HG03521 (cell line): ENCODE data around the gene CXXC1.
"Not testable (repeated sequence)": the region's sequence is repeated elsewhere in the genome, so short reads cannot be mapped to it uniquely, and the experiment has no call there.

Experiments used
- ATAC-seq: cut with Tn5 transposase; IDR thresholded peaks from one replicate; pipeline ENCODE4 v1.9.1; 2021; ENCODE audit warnings: mild to moderate bottlenecking, moderate library complexity; ENCODE audit not compliant: unreplicated experiment

Gene CXXC1

DNA sequence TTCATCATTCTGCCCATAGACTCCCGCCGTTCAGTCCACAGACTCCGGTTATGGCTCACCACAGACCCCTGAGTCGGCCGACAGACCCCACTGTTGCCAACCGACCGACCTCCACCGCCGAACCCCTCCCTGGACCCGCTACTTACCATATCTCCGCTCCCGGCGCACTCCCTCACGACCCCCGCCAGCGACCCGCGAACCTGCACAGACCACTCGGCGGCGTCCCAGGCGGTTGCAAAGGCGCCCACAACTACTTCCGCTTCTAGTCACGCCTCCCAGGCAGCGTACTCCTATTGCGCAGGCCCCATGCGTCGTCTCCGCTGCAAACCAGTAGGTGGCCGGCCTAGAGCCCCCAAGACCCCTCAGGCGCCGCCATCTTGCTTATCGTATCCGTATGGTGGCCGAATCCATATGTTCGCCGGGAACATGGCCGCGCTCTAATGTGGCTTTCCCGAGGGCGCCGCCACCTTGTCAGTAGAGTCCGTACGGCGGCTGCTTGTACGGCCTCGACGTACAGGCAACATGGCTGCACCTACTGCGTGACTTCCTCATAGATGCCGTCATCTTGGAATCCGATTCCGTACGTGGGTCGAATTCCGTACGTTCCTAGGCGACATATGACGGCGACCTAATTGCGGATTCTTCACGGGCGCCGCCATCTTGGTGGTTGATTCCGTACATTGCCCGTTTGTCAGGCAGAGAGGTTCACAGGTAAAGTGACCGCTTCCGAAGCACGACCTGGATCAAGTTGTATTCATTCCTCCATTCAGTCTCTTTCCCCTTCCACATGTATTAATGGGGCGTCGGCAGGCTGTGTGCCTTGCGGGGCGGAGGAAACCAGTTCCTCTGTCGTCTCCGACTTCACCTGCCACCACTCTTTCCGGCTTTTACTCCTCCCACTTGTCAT is at the start of gene CXXC1:
CXXC1 (minus strand) TSS at position 252 of the 907 bp plus-strand sequence; CDS start at position 149, 103 bp downstream.
- peak; percentile 84 for ATAC-seq

DNA sequence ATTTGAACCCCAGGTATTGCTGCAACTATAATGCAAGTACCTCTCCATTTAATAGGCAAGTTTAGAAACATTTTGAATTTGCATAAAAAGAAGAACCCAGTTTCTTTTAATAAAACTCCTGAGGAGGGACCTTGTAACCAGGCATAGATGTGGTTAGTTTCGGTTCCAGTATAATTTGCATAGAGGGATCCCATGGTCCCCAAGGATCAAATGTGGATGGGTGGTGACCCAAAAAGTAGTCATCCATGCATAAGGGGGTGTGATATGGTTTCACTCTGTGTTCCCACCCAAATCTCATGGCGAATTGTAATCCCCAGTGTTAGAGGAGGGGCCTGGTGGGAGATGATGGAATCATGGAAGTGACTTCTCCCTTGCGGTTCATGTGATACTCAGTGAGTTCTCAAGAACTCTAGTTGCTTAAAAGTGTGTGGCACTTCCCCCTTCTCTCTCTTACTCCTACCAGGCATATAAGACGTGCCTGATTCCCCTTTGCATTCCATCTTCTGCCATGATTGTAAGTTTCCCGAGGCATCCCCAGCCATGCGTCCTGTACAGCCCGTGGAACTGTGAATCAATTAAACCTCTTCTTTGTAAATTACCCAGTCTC is 47.2 kb upstream of the CXXC1 start:
- ATAC-seq = peak; percentile 41

GRCh38 chr18:50331691-50332090 is 44.2 kb upstream of the CXXC1 start:
- no peak for ATAC-seq

DNA sequence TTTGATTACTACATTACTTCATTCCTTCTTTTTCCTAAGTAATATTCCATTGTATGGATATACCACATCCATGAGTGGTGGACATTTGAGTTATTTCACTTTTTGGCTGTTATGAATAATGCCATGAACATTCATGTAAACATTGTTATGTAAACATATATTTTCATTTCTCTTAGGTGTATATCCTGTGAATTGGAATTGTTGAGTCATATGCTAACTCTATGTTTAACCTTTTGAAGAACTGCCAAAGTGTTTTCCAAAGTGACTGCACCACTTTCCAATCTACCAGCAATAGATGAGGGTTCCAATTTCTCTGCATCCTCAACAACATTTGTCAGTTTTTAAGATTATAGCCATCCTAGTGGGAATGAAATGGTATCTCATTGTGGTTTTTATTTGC is 42.7 kb upstream of the CXXC1 start:
- ATAC-seq = no peak

GRCh38 chr18:50327983-50328382 is 40.5 kb upstream of the CXXC1 start:
- ATAC-seq = no peak

DNA sequence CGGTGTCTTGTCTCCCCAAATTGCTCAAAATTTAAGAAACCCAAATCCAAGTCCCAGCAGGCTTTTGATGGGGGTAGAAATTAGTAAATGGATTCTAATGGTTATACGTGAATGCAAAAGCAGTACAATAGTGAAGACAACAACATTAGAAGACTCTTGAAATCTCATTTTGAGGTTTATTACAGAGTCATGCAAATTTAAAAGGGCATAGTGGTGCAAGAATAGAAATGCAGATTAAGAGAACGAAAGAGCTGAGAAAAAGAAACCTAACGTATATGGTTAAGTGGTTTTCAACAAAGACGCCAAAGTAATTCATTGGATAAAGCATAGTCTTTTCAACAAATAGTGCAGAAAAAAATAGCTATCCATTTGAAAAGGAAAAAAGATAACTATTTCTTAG is 33.2 kb upstream of the CXXC1 start:
- ATAC-seq = peak; percentile 70

GRCh38 chr18:50315100-50315871 is 27.8 kb upstream of the CXXC1 start:
- ATAC-seq = peak; percentile 71

GRCh38 chr18:50313873-50314460 is 26.5 kb upstream of the CXXC1 start:
- no peak for ATAC-seq

DNA sequence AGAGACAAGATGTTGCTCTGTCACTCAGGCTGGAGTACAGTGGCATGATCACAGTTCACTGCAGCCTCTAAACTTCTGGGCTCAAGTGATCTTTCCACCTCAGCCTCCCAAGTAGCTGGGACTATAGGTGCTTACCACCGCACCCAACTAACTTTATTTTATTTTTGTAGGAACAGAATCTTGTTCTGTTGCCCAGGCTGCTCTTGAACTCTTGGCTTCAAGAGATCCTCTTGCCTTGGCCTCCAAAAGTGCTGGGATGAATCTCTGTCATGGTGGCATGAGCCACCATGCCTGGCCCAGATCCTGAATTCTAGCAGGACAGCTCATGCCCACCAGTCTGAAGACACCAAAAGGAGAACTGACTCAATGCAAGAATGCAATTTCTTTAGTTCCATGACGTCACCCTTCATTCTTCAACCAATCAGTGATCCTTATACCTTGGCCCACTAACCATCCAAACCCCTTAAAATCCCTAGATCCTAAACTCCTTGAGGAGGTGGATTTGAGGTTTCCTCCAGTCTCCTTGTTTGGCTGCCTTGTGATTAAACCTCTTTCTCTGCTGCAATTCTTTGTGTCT is 25.6 kb upstream of the CXXC1 start:
- no peak for ATAC-seq

DNA sequence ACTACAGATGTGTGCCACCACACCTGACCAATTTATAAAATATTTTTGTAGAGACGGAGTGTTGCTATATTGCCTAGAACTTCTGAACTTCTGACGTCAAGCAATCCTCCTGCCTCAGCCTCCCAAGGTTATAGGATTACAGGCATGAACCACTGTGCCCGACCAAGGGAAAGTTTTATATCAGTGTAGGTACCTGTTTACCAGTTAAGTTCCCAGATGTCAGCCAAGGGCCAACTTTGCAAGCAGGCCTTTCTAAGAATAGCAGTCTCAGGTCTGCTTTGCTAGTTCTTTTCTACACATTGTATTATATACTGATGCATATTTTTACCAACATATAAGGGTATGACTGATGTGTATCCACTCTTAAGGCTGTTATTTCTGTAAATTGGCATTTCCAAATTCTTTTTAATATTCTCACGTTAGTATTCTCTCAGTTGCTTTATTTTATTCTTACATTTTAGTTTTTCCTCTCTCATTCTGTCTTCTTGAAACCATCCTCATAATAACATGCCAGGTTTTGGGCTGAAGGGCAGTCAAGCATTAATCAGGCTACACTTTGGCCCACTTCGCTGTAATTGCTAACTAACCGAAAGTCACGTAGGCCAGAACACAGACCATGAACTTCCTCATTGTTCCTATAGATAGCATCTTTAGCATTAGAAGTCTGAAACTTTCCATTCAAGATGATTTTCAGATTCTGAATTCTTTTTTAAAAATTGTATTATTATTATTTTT is 25.0 kb upstream of the CXXC1 start:
- peak; percentile 61 for ATAC-seq

DNA sequence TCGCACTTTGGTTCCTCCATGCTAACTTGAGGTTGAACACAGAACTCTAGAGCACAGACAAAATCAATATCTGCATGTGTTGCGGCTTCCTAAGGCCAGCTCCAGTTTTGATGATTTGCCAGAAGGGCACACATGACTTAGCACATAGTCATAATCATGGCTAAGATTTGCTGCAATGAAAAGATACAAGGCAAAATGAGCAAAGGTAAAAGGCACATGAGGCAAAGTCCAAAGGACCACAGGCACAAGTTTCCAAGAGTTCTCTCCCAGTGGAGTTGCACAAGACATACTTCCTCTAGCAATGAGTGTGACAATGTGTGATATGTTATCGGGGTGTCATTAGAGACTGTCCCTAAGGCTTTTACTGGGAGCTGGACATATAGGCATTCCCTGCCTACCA is 24.2 kb upstream of the CXXC1 start:
- ATAC-seq = no peak

DNA sequence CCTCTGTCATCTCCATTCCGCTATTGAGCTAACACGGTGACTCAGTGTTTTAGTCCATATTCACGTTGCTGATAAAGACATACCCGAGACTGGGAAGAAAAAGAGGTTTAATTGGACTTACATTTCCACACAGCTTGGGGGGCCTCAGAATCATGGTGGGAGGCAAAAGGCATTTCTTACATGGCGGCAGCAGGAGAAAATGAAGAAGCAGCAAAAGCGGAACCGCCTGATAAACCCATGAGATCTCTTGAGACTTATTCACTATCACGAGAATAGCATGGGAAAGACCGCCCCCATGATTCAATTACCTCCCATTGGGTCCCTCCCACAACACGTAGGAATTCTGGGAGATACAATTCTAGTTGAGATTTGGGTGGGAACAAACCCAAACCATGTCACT is 22.6 kb upstream of the CXXC1 start:
- no peak for ATAC-seq

- ATAC-seq = not testable (repeated sequence)
These were observed 21.4 kb upstream of the CXXC1 start for GRCh38 chr18:50308851-50309250.

DNA sequence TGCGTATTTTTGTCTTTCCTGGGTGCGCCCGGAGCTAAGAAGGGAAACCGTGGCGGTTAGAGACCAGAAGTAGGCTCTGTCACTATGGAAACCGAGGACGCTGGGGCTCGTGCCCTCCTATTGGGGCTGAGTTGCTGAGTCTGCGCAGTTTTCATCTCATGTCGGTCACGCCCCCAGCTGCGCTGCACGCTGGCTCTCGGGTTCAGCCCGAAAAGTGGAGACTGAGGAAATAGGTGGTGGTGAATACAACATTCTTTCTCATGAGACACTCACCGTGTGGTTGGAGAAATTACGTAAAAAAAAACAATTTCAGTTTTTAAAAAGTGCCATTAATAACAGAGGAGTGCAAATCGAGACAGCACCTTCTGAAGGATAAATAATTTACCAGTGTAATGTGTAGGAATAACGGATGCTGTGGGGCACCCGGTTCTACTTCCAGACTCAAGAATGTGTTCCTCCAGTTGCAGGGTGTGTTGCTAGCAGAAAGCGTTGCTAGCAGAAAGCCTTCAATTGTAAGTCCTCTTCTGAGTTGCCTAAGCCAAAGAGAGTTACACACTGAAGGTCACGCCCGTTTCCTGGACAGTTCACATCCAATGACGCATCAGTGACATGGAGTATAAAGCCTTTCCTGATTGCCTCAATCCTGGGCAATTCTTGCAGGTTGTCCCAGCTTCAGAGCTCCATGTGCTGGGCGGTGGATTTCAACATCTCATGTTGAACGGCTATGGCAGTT is 20.4 kb upstream of the CXXC1 start:
- ATAC-seq = peak; percentile 94

GRCh38 chr18:50307400-50307737 is 19.9 kb upstream of the CXXC1 start:
- ATAC-seq = peak; percentile 2

- ATAC-seq = no peak
These were observed 19.5 kb upstream of the CXXC1 start for GRCh38 chr18:50306944-50307343.

- ATAC-seq = no peak
These were observed 13.6 kb upstream of the CXXC1 start for GRCh38 chr18:50301074-50301473.

DNA sequence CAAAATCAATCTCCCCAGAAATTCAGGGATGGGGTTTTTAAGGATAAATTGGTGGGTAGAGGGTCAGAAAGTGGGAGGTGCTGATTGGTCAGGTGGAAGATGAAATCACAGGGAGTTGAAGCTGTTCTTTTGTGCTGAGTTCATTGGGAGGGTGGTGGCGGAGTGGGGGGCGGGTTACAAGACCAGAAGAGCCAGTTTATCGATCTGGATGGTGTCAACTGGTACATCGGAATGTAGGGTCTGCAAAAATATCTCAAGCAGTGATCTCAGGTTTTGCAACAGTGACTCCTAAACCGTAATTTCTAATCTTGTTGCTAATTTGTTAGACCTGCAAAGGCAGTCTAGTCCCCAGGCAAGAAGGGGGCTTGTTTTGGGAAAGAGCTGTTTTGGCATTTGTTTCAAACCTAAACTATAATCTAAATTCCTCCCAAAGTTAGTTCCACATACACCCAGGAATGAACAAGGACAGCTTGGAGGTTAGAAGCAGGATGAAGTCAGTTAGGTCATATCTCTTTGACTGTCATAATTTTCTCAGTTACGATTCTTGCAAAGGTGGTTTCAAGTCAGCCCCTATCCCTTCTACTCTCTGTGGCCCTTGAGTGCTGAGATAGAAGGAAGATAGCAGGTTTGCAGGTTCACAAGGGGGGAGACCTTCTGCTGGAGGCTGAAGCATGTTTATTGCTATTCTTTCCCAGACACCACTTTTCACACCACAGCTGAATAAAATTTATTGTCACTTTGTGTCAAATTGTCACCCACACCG is 12.3 kb upstream of the CXXC1 start:
- ATAC-seq = no peak
